ENCODE results near the gene L1CAM.

L1CAM gene

GRCh38 chrX:153903238-153903980 is 17.4 kb upstream of the L1CAM start:
- DNase-seq: peak; percentile 16

DNA sequence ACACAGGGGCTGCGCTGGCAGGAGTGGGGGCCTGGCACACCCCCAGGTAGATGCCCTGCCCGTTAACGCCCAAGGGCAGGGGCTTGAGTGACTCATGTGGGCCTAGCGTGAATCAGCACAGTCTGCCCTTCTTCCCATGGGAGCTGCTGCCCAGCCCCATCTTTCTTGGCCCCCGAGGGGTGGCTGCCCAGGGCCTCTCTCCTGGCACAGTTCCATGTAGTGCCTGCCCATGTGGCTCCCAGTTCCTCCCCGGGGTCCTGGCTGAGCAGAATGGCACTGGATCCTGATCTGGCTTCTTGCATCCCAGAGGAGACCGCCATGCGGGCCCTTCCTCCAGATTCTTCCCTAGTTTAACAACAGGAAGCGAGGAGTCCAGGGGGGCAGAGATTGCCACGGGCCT is 16.4 kb upstream of the L1CAM start:
- DNase-seq: no peak

GRCh38 chrX:153901753-153902140 is 15.8 kb upstream of the L1CAM start:
- DNase-seq: no peak

- DNase-seq: peak; percentile 65
Observed at GRCh38 chrX:153900831-153901752, 15.1 kb upstream of the L1CAM start.

DNA sequence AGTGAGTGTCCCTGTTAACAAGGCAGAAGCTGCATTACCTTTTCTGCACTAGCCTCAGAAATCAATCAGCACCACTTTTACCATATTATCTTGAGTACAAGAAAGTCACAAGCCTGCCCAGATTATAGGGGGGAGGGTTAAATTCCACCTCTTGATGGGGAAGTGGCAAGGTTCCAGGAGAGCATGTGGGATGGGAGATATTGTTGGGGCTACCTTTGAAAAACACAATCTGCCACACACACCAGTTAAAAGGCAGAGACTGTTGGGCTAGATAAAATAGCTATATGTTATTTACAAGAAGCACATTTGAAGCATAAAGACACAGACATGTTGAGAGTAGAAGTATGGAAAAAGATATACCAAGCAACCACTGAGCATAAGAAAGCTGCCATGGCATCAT is 11.9 kb upstream of the L1CAM start:
- no peak for DNase-seq

GRCh38 chrX:153889123-153889522 is 3.1 kb upstream of the L1CAM start:
- no peak for DNase-seq

- no peak for DNase-seq
Observed at GRCh38 chrX:153888344-153888743, 2.4 kb upstream of the L1CAM start.

DNA sequence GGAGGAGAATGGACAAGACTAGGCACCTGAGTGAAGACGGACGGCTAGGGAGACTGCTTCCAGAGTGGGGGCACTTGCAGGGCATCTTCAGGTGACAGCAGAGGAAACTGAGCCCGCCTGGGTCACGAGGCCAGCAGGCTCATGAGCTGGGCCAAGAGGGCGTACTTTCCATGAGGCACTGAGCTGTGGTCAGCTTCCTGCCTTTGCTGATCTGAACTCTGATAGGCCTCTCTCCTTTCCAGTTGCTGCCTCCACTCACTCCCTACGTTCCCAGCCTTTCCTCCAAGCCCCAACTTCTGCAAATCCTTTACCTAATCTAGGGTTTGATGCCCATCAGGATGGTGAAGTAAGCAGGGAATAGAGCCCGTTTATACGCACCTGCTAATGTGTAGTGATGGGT is 1.4 kb upstream of the L1CAM start:
- DNase-seq: no peak

DNA sequence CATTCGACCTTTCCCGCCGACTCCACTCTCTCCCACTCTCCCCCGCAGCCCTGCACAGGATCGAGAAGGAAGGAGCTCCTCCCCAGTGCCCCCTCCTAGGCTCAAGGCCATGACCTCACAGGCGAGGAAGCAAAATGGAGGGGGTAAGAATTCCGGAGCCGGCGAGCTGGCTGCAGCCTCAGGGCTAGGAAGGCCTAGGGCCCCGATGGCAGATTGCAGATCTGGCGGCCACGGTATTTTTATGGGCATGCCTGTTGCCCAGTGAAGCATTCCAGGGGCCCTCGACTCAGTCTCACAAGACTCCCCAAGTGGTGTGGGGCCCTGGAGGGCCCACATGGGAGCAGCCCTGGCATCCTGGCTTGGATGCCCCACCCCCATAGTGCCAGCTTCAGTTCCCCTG is 942 bp upstream of the L1CAM start:
- DNase-seq: no peak

GRCh38 chrX:153885208-153885787 is 675 bp downstream of the L1CAM start:
- DNase-seq: no peak

GRCh38 chrX:153884590-153884989 is 1.4 kb downstream of the L1CAM start:
- no peak for DNase-seq

- DNase-seq: no peak
Observed at GRCh38 chrX:153884136-153884535, 1.8 kb downstream of the L1CAM start.

DNA sequence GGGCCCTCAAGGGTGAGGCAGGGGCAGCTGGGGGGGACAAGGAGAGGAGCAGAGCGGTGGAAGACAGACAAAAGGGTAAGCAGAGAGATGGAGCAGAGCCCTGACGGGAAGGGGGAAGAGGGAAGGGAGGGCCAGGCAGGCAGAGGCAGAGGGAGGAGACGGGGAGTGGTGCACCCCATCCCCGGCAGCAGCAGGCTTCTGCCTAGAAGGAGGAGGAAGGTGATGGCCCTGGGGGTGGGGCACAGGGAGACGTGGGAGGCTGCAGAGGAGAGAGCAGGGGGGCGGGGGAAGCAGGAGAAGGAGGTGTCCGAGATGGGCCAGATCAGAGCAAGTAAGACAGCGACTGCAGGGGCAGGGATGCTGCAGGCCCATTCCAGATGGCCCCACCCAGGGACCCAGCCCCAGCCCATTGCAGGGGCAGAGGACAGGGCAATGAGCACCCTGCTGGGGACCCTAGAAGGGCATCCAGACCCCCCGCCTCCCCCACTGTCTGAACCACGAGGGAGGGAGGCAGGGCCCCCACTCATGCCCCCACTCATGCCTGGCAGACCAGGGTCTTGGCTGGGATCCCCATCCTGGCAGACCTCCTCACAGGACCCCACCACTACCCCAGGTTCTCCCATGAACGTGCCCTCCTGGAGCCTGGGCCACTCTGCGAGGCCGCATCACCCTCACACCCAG is 2.7 kb downstream of the L1CAM start:
- DNase-seq: no peak

DNA sequence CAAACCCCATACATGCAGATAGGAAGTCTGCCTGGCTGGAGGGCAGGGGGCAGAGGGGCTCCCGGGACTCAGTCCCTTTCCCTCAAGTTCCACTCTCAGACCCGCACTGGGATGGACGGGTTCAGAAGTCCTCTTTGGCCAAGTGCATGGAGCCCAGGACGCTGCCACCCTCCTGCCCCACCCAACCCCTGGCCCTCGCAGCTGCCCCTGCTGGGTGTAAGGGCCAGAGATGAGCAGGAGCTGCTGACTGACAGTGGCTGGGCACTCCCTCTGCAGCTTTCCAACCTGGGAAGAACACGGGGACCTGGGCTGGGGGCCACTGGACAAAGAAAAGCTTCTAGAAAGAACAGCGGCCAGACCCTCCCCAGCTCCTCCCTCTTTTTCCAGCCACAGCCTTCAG is 3.4 kb downstream of the L1CAM start:
- DNase-seq: no peak

DNA sequence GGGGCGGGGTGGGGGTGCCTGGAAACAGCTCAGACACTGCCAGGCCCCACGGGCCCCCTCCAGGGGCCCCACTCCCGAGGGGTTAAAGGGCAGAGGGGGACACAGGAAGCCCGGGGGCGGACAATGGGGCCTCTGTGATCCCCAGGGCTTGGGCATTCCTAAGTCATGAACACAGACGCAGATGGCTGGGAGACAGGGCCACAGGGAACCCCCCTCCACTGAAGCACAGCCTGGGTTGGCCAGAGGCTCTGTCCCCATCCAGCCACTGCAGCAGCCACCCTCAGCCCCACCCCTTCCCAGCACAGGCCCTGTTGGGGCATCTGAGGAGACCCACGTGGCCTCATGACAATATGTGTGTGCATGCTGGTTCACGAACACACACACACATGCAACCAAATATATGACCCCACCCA is 3.9 kb downstream of the L1CAM start:
- DNase-seq: no peak

DNA sequence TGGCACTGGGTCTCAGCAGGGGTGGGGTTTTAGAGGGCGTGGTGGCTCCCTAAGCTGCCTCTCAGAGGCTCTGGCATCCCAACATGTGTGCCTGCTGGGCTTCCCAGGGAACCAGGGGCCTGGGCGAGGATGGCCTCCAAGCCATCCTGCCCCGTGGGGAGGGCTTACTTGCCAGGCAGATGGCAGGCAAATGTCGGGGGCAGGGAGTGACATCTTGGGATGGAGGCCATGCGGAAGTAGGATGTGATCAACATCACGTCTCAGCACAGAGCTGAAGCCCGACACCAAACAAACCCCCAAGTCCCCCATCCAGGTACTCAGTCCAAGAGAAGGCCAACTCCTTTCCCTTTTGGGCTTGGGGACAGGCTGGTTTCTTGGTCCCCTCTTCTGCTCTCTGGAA is 4.7 kb downstream of the L1CAM start:
- DNase-seq: no peak

DNA sequence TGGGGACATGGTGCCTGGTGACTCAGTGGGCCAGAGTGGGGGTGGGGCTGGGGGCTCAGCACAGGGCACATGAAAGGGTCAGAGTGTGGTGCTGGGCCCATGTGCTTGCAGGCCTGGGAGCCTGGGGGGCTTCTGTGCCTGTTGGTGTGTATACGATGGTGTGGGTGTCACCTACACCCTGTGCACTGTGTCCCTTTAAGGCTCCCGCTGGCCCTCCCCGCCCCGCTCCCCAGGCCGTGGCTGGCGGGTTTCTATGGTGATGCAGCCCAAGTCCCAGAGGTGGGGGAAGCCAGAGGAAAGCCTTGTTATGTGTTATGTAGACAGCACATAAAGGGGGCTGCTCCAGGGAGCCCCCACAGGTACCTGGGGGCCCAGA is 5.5 kb downstream of the L1CAM start:
- DNase-seq: no peak

DNA sequence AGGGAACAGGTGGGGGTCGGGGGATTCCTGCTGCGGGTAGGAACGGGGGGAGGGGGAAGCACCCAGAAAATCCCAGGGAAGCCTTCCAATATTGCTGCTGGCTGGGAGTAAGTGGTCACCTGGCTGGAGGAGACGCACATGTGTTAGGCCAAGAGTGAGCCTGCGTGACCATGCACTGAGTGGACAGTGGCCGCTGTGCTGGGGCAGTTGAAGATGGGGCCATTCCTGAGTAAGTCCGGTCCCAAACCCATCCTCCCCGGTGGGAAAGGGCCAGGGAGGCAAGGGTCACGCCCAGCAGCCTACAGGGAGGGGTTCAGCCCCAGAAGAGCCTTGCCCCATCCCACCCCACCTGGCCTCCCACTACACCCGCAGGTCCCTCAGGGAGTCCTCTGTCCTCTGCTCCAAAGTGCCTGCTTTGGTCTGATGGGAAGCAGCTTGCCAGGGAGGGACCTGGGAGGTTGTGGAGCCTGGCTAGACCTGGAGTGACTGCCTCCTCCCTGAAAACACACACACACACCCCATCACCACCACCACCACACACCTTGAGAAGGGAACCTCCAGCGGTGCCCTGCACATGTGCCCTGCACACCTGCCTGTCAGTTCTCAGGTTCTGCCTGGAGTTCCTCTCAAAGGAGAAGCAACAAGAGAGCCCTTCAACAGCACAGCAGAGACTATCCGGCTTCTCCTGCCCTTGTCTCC is 6.1 kb downstream of the L1CAM start:
- no peak for DNase-seq

DNA sequence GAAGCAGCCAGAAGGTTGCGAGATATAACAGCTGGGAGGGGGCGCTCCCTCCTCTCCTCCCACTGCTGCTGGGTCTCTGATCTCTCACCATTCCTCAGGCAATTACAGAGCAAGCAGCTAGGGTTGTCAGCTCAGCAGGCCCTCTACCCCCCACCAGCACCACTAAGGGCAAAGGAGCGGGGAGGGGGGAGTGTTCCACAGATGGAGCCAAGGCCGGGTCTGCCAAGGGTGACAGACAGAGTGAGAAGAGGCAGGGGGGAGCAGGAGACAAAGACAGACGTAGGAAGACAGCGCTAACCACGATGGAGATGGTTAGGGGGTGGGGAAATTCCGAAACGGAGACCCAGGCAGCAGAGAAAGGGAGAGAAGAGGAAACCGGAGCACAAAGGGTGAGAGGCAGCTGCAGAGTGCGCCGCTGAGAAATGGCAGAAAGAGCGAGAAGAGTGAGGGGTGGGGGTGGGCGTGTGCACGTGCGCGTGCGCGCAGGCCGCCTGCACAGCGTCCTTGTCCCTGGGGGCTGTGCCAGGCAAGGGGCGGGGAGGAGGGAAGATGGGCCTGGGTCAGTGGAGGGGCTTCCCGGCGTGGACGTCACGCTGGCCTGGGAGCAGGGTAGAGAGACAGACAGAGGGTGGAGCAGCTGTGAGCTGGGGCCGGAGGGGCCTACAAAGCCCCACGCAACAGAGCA is 6.9 kb downstream of the L1CAM start:
- DNase-seq: peak; percentile 38

- no peak for DNase-seq
Observed at GRCh38 chrX:153878345-153878744, 7.6 kb downstream of the L1CAM start.

- DNase-seq: no peak
Observed at GRCh38 chrX:153877571-153878261, 8.3 kb downstream of the L1CAM start.

DNA sequence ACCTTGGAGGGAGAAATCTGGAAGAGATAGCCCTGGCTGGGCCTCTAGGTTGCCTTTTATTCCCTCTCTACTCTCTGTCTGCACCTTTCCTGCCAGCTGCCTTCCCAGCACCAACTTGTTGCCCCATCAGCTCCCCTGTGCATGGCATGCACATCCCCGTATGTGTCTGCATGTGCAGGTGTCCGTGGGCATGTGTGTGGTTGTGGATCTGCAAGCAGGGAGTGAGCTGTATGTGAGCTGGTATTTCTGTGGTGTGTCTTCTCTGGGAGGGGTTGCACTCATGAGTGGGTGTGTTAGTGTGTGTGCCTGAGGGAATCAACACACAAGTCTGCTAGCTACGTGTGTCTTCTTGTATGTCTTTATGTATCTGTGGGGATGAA is 9.9 kb downstream of the L1CAM start:
- no peak for DNase-seq
